ENCODE measurements around the gene CAMTA1.
"Not testable (repeated sequence)": the region's sequence is repeated elsewhere in the genome, so short reads cannot be mapped to it uniquely, and the experiment has no call there.

CAMTA1 gene

DNA sequence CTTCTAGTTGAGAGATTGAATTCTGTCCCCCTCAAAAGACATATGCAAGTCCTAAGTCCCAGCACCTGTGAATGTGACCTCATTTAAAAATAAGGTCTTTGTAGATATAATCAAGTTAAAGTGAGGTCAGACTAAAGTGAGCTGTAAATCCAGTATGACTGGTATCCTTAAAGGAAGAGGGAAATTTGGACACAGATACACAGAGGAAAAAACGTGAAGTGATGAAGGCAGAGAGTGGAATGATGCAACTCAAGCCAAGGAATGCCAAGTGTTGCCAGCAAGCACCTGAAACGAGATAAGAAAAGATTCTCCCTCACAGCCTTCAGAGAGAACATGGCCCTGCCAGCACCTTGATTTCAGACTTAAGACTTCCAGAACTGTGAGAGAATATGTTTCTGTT lies 541.1 kb downstream of the CAMTA1 start:
- Histone ChIP-seq H3K9me3 (ENCODE audit: control insufficient read depth in 2 of 2, low read length in 2 of 2) (no peaks in the 10 kb centered on the region), H3K27me3 (ENCODE audit: control insufficient read depth in 1 of 2, insufficient read depth in 2 of 2, low read length in 2 of 2) (peaks cover 0 to 7% of the 10 kb centered on the region in 2 donors), H3K9ac (ENCODE audit: low read length in 2 of 2) (no peak overlapping the region), H3K27ac (ENCODE audit: low read length) (no peak overlapping the region), H3K4me3 (ENCODE audit: low read length in 2 of 2) (no peak overlapping the region), H3K36me3 (ENCODE audit: control insufficient read depth in 2 of 2, insufficient read depth in 2 of 2, low read length in 2 of 2) (no peaks in the 10 kb centered on the region), H3K4me1 (ENCODE audit: control insufficient read depth, insufficient read depth, low read length) (no peaks in the 10 kb centered on the region)

DNA sequence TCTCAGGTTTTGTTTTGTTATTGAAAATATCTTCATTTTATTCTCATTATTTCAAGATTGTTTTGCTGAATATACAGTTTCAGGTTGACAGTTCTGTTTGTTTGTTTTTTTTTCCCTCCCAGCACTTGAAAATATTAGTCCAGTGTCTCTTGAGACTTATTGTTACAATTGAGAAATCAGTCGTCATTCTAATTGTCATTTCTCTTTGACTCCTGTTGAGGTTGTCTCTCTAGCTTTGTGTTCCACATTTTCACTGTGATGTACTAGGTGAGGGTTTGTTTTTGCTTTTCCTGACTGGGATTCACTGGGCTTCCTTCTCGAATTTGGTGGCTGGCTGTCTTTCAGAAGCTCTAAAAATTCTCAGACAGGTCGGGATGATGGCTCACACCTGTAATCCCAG lies 542.6 kb downstream of the CAMTA1 start:
- H3K27me3 ChIP-seq (ENCODE audit: control insufficient read depth in 1 of 2, insufficient read depth in 2 of 2, low read length in 2 of 2) = peaks cover 0 to 12% of the 10 kb centered on the region in 2 donors
- no peaks in the 10 kb centered on the region for H3K4me1 ChIP-seq (ENCODE audit: control insufficient read depth, insufficient read depth, low read length)
- H3K4me3 ChIP-seq (ENCODE audit: low read length in 2 of 2) = no peak overlapping the region
- H3K9ac ChIP-seq (ENCODE audit: low read length in 2 of 2) = no peak overlapping the region
- no peak overlapping the region for H3K27ac ChIP-seq (ENCODE audit: low read length)
- H3K9me3 ChIP-seq (ENCODE audit: control insufficient read depth in 2 of 2, low read length in 2 of 2) = no peaks in the 10 kb centered on the region
- H3K36me3 ChIP-seq (ENCODE audit: control insufficient read depth in 2 of 2, insufficient read depth in 2 of 2, low read length in 2 of 2) = no peaks in the 10 kb centered on the region

DNA sequence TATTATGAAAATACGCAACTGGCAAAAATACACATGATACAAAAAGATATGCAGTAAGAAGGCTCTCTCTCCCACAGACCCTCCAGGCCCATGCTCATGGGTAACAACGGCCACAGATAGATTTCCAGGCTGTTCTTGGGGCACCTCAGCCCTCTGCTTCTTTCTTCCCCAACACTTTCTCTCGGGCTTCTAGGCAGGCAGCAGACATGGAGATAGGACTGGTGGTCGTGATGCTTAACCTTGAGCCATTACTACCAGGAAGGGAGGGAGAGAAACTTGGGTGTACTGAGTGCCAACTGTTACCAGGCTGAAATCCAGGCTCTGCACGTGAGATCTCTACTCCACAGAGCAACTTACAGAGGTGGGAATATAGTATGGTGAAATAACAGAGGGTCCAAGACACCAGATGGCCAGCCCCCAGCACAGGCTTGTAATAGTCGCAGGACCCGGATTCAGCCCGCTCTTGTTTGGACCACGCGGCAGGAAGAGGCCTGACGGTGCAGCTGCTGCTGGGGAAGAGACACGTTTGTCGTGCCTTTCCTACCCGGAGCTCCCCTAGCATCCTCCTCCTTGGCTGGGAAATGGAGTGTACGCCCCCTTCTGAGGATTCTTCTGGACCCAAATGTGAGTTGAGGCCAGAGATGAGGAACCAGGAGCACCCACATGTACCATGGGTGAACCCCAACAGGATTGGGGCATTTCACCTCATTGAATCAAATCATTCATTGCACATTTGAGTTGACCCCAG lies 544.8 kb downstream of the CAMTA1 start:
- Histone ChIP-seq H3K27ac (ENCODE audit: low read length) (no peak overlapping the region), H3K9ac (ENCODE audit: low read length in 2 of 2) (no peak overlapping the region), H3K4me1 (ENCODE audit: control insufficient read depth, insufficient read depth, low read length) (peaks cover 8% of the 10 kb centered on the region), H3K9me3 (ENCODE audit: control insufficient read depth in 2 of 2, low read length in 2 of 2) (no peaks in the 10 kb centered on the region), H3K4me3 (ENCODE audit: low read length in 2 of 2) (no peak overlapping the region), H3K27me3 (ENCODE audit: control insufficient read depth in 1 of 2, insufficient read depth in 2 of 2, low read length in 2 of 2) (peaks cover 0 to 13% of the 10 kb centered on the region in 2 donors), H3K36me3 (ENCODE audit: control insufficient read depth in 2 of 2, insufficient read depth in 2 of 2, low read length in 2 of 2) (no peaks in the 10 kb centered on the region)

DNA sequence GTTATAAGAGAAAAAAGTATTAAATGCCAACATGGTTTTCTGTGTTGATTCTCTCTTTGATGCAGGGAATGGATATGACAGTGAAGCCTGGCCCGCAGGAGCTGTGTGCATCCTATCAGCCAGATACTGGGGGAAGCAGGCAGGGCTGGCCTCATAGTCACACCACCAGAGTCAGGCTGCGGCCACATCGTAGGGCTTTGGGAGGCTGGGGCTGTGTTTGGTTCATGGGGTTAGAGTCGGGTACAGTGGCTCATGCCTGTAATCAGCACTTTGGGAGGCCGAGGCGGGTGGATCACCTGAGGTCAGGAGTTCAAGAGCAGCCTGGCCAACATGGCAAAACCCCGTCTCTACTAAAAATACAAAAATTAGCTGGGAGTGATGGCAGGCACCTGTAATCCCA lies 545.5 kb downstream of the CAMTA1 start:
- H3K36me3 ChIP-seq (ENCODE audit: control insufficient read depth in 2 of 2, insufficient read depth in 2 of 2, low read length in 2 of 2); H3K4me1 ChIP-seq (ENCODE audit: control insufficient read depth, insufficient read depth, low read length); H3K9ac ChIP-seq (ENCODE audit: low read length in 2 of 2); H3K27ac ChIP-seq (ENCODE audit: low read length); H3K9me3 ChIP-seq (ENCODE audit: control insufficient read depth in 2 of 2, low read length in 2 of 2); H3K4me3 ChIP-seq (ENCODE audit: low read length in 2 of 2): not testable (repeated sequence)
- peaks cover 0 to 13% of the 10 kb centered on the region in 2 donors for H3K27me3 ChIP-seq (ENCODE audit: control insufficient read depth in 1 of 2, insufficient read depth in 2 of 2, low read length in 2 of 2)

DNA sequence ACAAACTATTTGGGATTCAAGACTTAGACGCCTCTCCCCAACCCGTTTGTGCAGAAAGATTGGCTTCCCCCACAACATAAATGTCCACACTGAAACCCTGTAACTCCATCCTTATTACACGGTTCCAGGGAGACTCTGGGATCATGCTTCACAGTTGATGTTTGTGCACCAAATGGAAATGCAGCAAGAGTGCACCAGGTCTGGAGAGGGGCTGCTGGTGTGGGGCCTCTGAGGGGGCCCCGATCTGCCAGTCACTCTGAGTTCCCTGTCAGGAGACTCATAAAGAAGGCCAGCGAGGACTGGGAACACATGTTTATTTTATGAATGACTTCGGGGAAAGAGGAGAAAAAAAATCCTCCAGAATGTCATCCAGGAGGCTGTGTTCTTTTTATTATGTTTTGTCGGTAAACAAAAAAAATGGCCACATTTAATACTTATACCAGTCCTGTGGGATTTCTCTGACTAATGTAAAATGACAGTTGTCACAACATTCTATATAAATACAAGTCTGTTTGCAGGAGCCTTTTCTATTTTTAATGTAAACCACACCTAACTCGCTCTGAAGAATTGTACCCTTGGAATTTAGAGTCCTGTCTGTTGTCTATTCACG lies 546.8 kb downstream of the CAMTA1 start:
- Histone ChIP-seq H3K4me1 (ENCODE audit: control insufficient read depth, insufficient read depth, low read length) (peaks cover 8% of the 10 kb centered on the region), H3K27me3 (ENCODE audit: control insufficient read depth in 1 of 2, insufficient read depth in 2 of 2, low read length in 2 of 2) (peaks cover 0 to 15% of the 10 kb centered on the region in 2 donors), H3K4me3 (ENCODE audit: low read length in 2 of 2) (no peak overlapping the region), H3K27ac (ENCODE audit: low read length) (no peak overlapping the region), H3K9ac (ENCODE audit: low read length in 2 of 2) (no peak overlapping the region), H3K36me3 (ENCODE audit: control insufficient read depth in 2 of 2, insufficient read depth in 2 of 2, low read length in 2 of 2) (no peaks in the 10 kb centered on the region), H3K9me3 (ENCODE audit: control insufficient read depth in 2 of 2, low read length in 2 of 2) (no peaks in the 10 kb centered on the region)

DNA sequence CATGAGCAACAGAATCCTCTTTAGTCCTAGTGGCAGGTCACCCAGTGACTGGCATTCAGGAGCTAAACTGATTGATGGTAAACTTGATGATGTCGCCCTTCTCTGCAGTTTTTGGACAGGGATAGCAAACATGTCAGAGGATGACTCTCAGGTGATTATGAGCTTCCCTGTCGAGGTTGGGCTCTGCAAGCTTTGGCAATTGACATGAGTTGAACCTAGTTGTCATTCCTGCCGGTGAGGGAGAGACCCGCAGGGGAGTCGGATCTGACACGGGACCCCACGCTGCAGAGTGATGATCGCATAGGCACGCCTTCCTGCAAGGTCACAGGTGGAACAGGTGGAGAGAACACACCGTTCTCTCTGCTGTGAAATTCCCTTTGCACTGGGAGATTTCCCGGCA lies 547.8 kb downstream of the CAMTA1 start:
- no peak overlapping the region for H3K4me3 ChIP-seq (ENCODE audit: low read length in 2 of 2)
- peaks cover 8% of the 10 kb centered on the region for H3K4me1 ChIP-seq (ENCODE audit: control insufficient read depth, insufficient read depth, low read length)

DNA sequence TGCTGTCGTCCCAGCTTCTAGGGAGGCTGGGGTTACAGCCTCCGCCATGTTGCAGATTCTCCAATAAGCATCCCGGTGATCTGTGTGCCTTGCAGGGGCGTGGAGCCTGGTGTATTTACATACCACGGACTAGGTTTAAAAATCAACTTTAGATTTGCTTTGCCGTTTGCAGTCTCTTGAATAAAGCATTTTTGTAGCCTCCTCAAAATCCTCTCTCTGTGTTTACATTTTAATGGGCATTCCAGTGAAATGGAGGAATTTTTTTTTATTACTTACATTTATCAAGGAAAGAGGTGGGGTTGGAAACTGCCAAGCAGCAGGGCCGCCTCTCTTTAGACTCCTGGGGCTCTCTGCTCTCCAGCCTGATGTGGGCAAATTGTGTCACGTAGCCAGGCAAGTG lies 548.4 kb downstream of the CAMTA1 start:
- peaks cover 8% of the 10 kb centered on the region for H3K4me1 ChIP-seq (ENCODE audit: control insufficient read depth, insufficient read depth, low read length)
- H3K9me3 ChIP-seq (ENCODE audit: control insufficient read depth in 2 of 2, low read length in 2 of 2) = no peaks in the 10 kb centered on the region
- no peak overlapping the region for H3K9ac ChIP-seq (ENCODE audit: low read length in 2 of 2)
- H3K36me3 ChIP-seq (ENCODE audit: control insufficient read depth in 2 of 2, insufficient read depth in 2 of 2, low read length in 2 of 2) = no peaks in the 10 kb centered on the region
- peaks cover 0 to 15% of the 10 kb centered on the region in 2 donors for H3K27me3 ChIP-seq (ENCODE audit: control insufficient read depth in 1 of 2, insufficient read depth in 2 of 2, low read length in 2 of 2)
- H3K4me3 ChIP-seq (ENCODE audit: low read length in 2 of 2) = no peak overlapping the region
- H3K27ac ChIP-seq (ENCODE audit: low read length) = no peak overlapping the region

More for the DNA sequence above, 547.8 kb downstream of the CAMTA1 start:
- Histone ChIP-seq H3K27ac (ENCODE audit: low read length) (no peak overlapping the region), H3K9me3 (ENCODE audit: control insufficient read depth in 2 of 2, low read length in 2 of 2) (no peaks in the 10 kb centered on the region), H3K36me3 (ENCODE audit: control insufficient read depth in 2 of 2, insufficient read depth in 2 of 2, low read length in 2 of 2) (no peaks in the 10 kb centered on the region), H3K9ac (ENCODE audit: low read length in 2 of 2) (no peak overlapping the region), H3K27me3 (ENCODE audit: control insufficient read depth in 1 of 2, insufficient read depth in 2 of 2, low read length in 2 of 2) (peaks cover 0 to 15% of the 10 kb centered on the region in 2 donors)

DNA sequence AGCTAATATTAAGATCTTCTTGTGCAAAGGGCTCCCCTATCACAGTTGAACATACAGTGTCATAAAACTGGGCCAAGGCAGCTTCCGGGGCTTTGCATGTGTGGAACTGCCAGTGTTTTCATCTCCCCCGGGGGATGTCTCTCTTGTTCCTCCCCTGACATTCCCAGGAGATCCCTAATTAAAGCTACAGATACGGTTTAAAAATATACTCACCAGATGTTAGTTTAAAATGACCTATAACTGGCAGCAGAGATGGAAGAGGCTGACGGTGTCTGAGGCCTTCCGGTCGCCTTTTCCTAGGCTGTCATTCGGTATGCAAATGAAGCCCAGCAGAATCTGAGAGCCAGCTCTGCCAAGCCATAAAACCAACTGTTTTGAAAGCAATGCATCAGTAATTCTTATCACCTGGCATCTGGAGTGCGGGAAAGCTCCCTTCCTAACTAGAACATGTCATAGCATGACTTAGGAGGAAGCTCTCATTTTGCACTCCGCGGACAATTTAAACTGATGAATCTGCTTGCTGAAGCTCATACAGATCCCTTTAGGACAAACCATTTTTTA lies 549.3 kb downstream of the CAMTA1 start:
- H3K27me3 ChIP-seq (ENCODE audit: control insufficient read depth in 1 of 2, insufficient read depth in 2 of 2, low read length in 2 of 2) = peaks cover 0 to 15% of the 10 kb centered on the region in 2 donors
- H3K9me3 ChIP-seq (ENCODE audit: control insufficient read depth in 2 of 2, low read length in 2 of 2) = no peaks in the 10 kb centered on the region
- no peak overlapping the region for H3K9ac ChIP-seq (ENCODE audit: low read length in 2 of 2)
- no peak overlapping the region for H3K27ac ChIP-seq (ENCODE audit: low read length)
- no peak overlapping the region for H3K4me3 ChIP-seq (ENCODE audit: low read length in 2 of 2)
- peaks cover 8% of the 10 kb centered on the region for H3K4me1 ChIP-seq (ENCODE audit: control insufficient read depth, insufficient read depth, low read length)
- no peaks in the 10 kb centered on the region for H3K36me3 ChIP-seq (ENCODE audit: control insufficient read depth in 2 of 2, insufficient read depth in 2 of 2, low read length in 2 of 2)

DNA sequence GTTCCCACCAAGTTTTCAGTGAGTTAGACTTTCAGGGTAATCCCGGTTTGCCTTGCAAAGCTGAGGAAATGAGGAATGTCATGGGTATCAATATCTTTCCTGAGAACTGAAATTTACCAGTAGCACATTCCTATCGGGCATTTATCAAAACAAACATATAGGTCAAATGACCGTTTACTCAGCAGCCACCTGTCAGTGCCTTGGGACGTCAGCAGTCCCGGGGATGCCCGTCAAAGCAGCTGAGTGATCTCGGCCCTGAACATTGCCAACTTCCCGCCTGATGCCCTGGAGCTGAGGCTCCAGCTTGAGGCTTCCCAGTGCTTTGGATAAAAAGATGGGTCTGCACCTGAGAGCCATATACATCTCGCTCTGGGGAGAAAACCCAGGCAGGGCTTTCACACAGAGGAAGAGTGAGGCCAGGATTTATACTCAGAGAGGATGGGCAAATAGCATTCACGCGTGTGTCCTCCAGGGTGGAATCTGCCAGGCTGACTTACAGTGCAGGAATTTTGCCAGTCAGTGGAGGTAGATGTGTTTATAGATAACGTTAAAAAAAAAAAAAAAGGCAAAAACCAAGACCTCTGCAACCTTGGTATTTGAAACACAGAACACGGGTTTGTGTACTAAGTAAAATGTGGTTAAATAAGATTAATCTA lies 550.1 kb downstream of the CAMTA1 start:
- H3K4me1 ChIP-seq (ENCODE audit: control insufficient read depth, insufficient read depth, low read length) = peaks cover 8% of the 10 kb centered on the region
- H3K4me3 ChIP-seq (ENCODE audit: low read length in 2 of 2) = no peak overlapping the region
- H3K27me3 ChIP-seq (ENCODE audit: control insufficient read depth in 1 of 2, insufficient read depth in 2 of 2, low read length in 2 of 2) = peaks cover 0 to 10% of the 10 kb centered on the region in 2 donors
- H3K36me3 ChIP-seq (ENCODE audit: control insufficient read depth in 2 of 2, insufficient read depth in 2 of 2, low read length in 2 of 2) = no peaks in the 10 kb centered on the region
- H3K9ac ChIP-seq (ENCODE audit: low read length in 2 of 2) = no peak overlapping the region
- H3K9me3 ChIP-seq (ENCODE audit: control insufficient read depth in 2 of 2, low read length in 2 of 2) = no peaks in the 10 kb centered on the region
- H3K27ac ChIP-seq (ENCODE audit: low read length) = no peak overlapping the region

DNA sequence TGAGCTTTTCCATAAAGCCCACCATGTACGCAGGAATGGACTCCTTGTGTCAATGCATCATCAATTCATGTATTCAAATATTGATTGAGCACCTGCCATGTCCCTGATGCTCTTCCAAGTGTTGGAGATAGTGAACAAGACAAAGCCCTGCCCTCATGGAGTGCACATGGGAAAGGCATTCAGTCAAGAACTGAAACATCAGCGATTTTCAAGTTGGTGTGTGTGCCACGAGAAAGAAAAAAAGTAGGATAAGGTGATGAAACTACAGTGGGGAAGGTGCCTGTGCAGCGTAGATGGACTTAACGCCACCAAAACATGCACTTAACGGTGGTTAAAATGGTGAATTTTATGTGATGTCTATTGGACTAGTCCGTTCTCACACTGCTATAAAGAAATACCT lies 553.2 kb downstream of the CAMTA1 start:
- no peaks in the 10 kb centered on the region for H3K9me3 ChIP-seq (ENCODE audit: control insufficient read depth in 2 of 2, low read length in 2 of 2)
- no peak overlapping the region for H3K9ac ChIP-seq (ENCODE audit: low read length in 2 of 2)
- H3K27ac ChIP-seq (ENCODE audit: low read length) = no peak overlapping the region
- H3K27me3 ChIP-seq (ENCODE audit: control insufficient read depth in 1 of 2, insufficient read depth in 2 of 2, low read length in 2 of 2) = peaks cover 0 to 2% of the 10 kb centered on the region in 2 donors
- H3K4me3 ChIP-seq (ENCODE audit: low read length in 2 of 2) = no peak overlapping the region
- peaks cover 11% of the 10 kb centered on the region for H3K4me1 ChIP-seq (ENCODE audit: control insufficient read depth, insufficient read depth, low read length)
- H3K36me3 ChIP-seq (ENCODE audit: control insufficient read depth in 2 of 2, insufficient read depth in 2 of 2, low read length in 2 of 2) = no peaks in the 10 kb centered on the region
